SK-N-SH treated with all-trans-retinoic acid at 6 μM for 48 hours (cell line): ENCODE results near the gene SNTB2.

ENCODE experiments used
- ARNTL ChIP-seq: fragments of 450-650 bp; formaldehyde crosslinking; IDR thresholded peaks from 2 replicates; pipeline ENCODE4 v1.5.0; 2020; ENCODE audit warnings: low read depth, mild to moderate bottlenecking, moderate library complexity, borderline replicate concordance
- CREB5 ChIP-seq: fragments of 250-450 bp; sonication (Bioruptor Pico); IDR thresholded peaks from 2 replicates; pipeline ENCODE4 v1.5.1; 2020; ENCODE audit warnings: low read depth, mild to moderate bottlenecking, moderate library complexity
- ESRRG ChIP-seq: fragments of 250-450 bp; sonication (Bioruptor Pico); IDR thresholded peaks from 2 replicates; pipeline ENCODE4 v1.6.1; 2021; ENCODE audit warnings: mild to moderate bottlenecking
- OSR1 ChIP-seq: fragments of 250-450 bp; sonication (Bioruptor Pico); IDR thresholded peaks from 2 replicates; pipeline ENCODE4 v1.8.0; 2022; ENCODE audit warnings: moderate library complexity, mild to moderate bottlenecking, inconsistent platforms
- PATZ1 ChIP-seq: fragments of 250-450 bp; sonication (Bioruptor Pico); IDR thresholded peaks from 2 replicates; pipeline ENCODE4 v1.8.0; 2020; ENCODE audit warnings: mild to moderate bottlenecking, moderate library complexity, borderline replicate concordance
- RARB ChIP-seq: fragments of 250-450 bp; sonication (Bioruptor Pico); IDR thresholded peaks from 2 replicates; pipeline ENCODE4 v1.8.0; 2021; ENCODE audit warnings: mild to moderate bottlenecking, moderate library complexity
- SNAI2 ChIP-seq: fragments of 250-450 bp; sonication (Bioruptor Pico); IDR thresholded peaks from 2 replicates; pipeline ENCODE4 v1.5.0; 2020; ENCODE audit warnings: mild to moderate bottlenecking, moderate library complexity
- TCF4 ChIP-seq: fragments of 250-450 bp; sonication (Bioruptor Pico); IDR thresholded peaks from 2 replicates; pipeline ENCODE4 v1.8.0; 2021; ENCODE audit warnings: mild to moderate bottlenecking, moderate library complexity, borderline replicate concordance
- ZC3H10 ChIP-seq: fragments of 250-450 bp; sonication (Bioruptor Pico); IDR thresholded peaks from 2 replicates; pipeline ENCODE4 v1.5.1; 2021; ENCODE audit warnings: mild to moderate bottlenecking, moderate library complexity
- ZFP3 ChIP-seq: fragments of 250-450 bp; sonication (Bioruptor Pico); IDR thresholded peaks from 2 replicates; pipeline ENCODE4 v1.5.0; 2020; ENCODE audit warnings: mild to moderate bottlenecking, moderate library complexity
- ZNF8 ChIP-seq: fragments of 450-650 bp; formaldehyde crosslinking; IDR thresholded peaks from 2 replicates; pipeline ENCODE4 v1.5.0; 2020; ENCODE audit warnings: mild to moderate bottlenecking, moderate library complexity

GRCh38 chr16:69244336-69244735 is 57.4 kb downstream of the SNTB2 start:
- TF ChIP-seq ESRRG (no peak), OSR1 (CRISPR knock-in tag) (no peak), SNAI2 (CRISPR knock-in tag) (no peak), CREB5 (CRISPR knock-in tag) (no peak), ARNTL (CRISPR knock-in tag) (no peak), ZFP3 (CRISPR knock-in tag) (no peak), ZC3H10 (no peak), ZNF8 (CRISPR knock-in tag) (no peak), PATZ1 (CRISPR knock-in tag) (no peak), TCF4 (CRISPR knock-in tag) (no peak), RARB (no peak)
